CD4-positive, alpha-beta T cell (primary cell): Measurements from ENCODE around the gene HLF. TPM values are rescaled to one million over a fixed set of nuclear protein-coding genes. Genes with fewer than 3 reads are reported as not detected.
"Not testable (repeated sequence)": the region's sequence is repeated elsewhere in the genome, so short reads cannot be mapped to it uniquely, and the experiment has no call there.

Experiments used
- ATAC-seq: fragments of 200-7000 bp; cut with Tn5 transposase; one replicate; pipeline ENCODE4 v1.10.0; 2022; ENCODE audit warnings: mild to moderate bottlenecking; ENCODE audit not compliant: poor library complexity
- CTCF ChIA-PET: fragments of 350-600 bp; sonication (Branson Sonifier 250); formaldehyde crosslinking; loops from one replicate; lab custom pipeline; 2021; ENCODE audit warnings: antibody characterized with exemption, inconsistent platforms; lab: Charles Lee
- POLR2A ChIA-PET: fragments of 350-600 bp; sonication (Branson Sonifier 250); formaldehyde crosslinking; loops from one replicate; lab custom pipeline; 2021; ENCODE audit warnings: antibody characterized with exemption, inconsistent platforms; lab: Charles Lee
- DNase-seq, 14 experiments: peaks; one replicate each; pipeline ENCODE4 v3.0.0-alpha.2; 2013 to 2020; ENCODE audit warnings: mixed read lengths in 2 of 14
- H3K27ac ChIP-seq, 2 donors: one replicate each; pipeline versions ENCODE4 v1.5.1 to v1.7.0; 2013; ENCODE audit warnings: low read length in 2 of 2, low read depth in 1 of 2, mild to moderate bottlenecking in 1 of 2
- H3K27me3 ChIP-seq, 2 experiments: 1 replicate in 1 of 2; 2 replicates in 1 of 2; pipeline versions ENCODE4 v1.6.1 to v1.7.0; 2013; ENCODE audit warnings: low read length in 2 of 2, control low read depth in 1 of 2, mild to moderate bottlenecking in 1 of 2, moderate library complexity in 1 of 2; ENCODE audit not compliant: insufficient read depth in 2 of 2, control insufficient read depth in 1 of 2
- H3K36me3 ChIP-seq: one replicate; pipeline ENCODE4 v1.6.1; 2013; ENCODE audit warnings: low read length, control low read depth; ENCODE audit not compliant: insufficient read depth
- H3K4me1 ChIP-seq: one replicate; pipeline ENCODE4 v1.6.1; 2013; ENCODE audit warnings: low read length, control low read depth; ENCODE audit not compliant: insufficient read depth
- H3K4me3 ChIP-seq: one replicate; pipeline ENCODE4 v1.5.1; 2013; ENCODE audit warnings: mild to moderate bottlenecking, low read length, moderate library complexity
- H3K9me3 ChIP-seq, 2 experiments: 1 replicate in 1 of 2; 2 replicates in 1 of 2; pipeline versions ENCODE4 v1.6.1 to v1.7.0; 2013; ENCODE audit warnings: low read length in 2 of 2, mild to moderate bottlenecking in 2 of 2, control low read depth in 1 of 2, moderate library complexity in 1 of 2; ENCODE audit not compliant: control insufficient read depth in 1 of 2, insufficient read depth in 1 of 2
- H3K27ac Mint-ChIP-seq: one replicate; pipeline ENCODE4 v1.8.0; 2020; ENCODE audit warnings: mixed read lengths
- H3K27me3 Mint-ChIP-seq: one replicate; pipeline ENCODE4 v1.8.0; 2021; ENCODE audit warnings: mixed read lengths
- H3K36me3 Mint-ChIP-seq: one replicate; pipeline ENCODE4 v1.8.0; 2021; ENCODE audit warnings: low read depth, mixed read lengths
- H3K4me1 Mint-ChIP-seq: one replicate; pipeline ENCODE4 v1.8.0; 2021; ENCODE audit warnings: low read depth, mixed read lengths
- H3K4me3 Mint-ChIP-seq: one replicate; pipeline ENCODE4 v1.8.0; 2020; ENCODE audit warnings: mild to moderate bottlenecking, mixed read lengths
- H3K9me3 Mint-ChIP-seq: one replicate; pipeline ENCODE4 v1.8.0; 2020; ENCODE audit warnings: mixed read lengths
- CTCF ChIP-seq: fragments of 200-600 bp; IDR thresholded peaks from one replicate; pipeline ENCODE4 v1.8.0; 2022; ENCODE audit warnings: antibody characterized with exemption, mild to moderate bottlenecking
- intact Hi-C, 2 experiments: fragments of 100-400 bp; cut with DNase I in 1 of 2; cut with micrococcal nuclease in 1 of 2; formaldehyde crosslinking; loops; one replicate each; pipeline versions ENCODE4 v1.15.1 to v1.9.0; 2023 to 2025; cut with DNase I, micrococcal nuclease
- total RNA-seq, 174 experiments: library from RNA in 2 of 174; stranded (reverse) in 2 of 174; gene quantifications; one replicate each; pipeline ENCODE4 v1.2.3 and lab custom pipeline; 2021 to 2026

HLF gene
- total RNA-seq, 2 experiments from 2014 or later = 4.3 to 4.9 TPM

GRCh38 chr17:55325406-55325805, 60.6 kb downstream of the HLF start:
- H3K27me3 ChIP-seq = no peaks in the 10 kb centered on the region
- Mint-ChIP-seq H3K4me1 (no peaks in the 10 kb centered on the region), H3K9me3 (no peaks in the 10 kb centered on the region), H3K4me3 (no peak overlapping the region), H3K36me3 (no peaks in the 10 kb centered on the region), H3K27ac (no peak overlapping the region), H3K27me3 (no peaks in the 10 kb centered on the region)
- DNase-seq = no peak
- no peak for TF ChIP-seq CTCF
- H3K4me1 ChIP-seq = no peaks in the 10 kb centered on the region
- ChIA-PET CTCF (interaction anchor here (0.6 to 1.1 kb wide), 2 partner anchors 23 to 497 kb away, joined by 3 read pairs; no protein-coding TSS in a partner anchor), POLR2A (no interaction called here)
- H3K4me3 ChIP-seq = no peak overlapping the region
- H3K27ac ChIP-seq = no peak overlapping the region
- H3K36me3 ChIP-seq = no peaks in the 10 kb centered on the region
- ATAC-seq = no peak
- H3K9me3 ChIP-seq = no peaks in the 10 kb centered on the region
- intact Hi-C loops = no loop called here

- Histone ChIP-seq H3K4me1 (no peaks in the 10 kb centered on the region), H3K4me3 (no peak overlapping the region), H3K36me3 (no peaks in the 10 kb centered on the region), H3K9me3 (no peaks in the 10 kb centered on the region), H3K27me3 (no peaks in the 10 kb centered on the region), H3K27ac (no peak overlapping the region)
- no peaks in the 10 kb centered on the region for H3K27me3 Mint-ChIP-seq
- TF ChIP-seq CTCF = no peak
- no peaks in the 10 kb centered on the region for H3K4me1 Mint-ChIP-seq
- no peaks in the 10 kb centered on the region for H3K36me3 Mint-ChIP-seq
- ATAC-seq (no peak), DNase-seq (no peak)
- CTCF ChIA-PET = interaction anchor here (1.1 kb wide), 1 partner anchor 22 kb away, joined by 3 read pairs; no protein-coding TSS in a partner anchor
- intact Hi-C loops = no loop called here
- POLR2A ChIA-PET = no interaction called here
- no peak overlapping the region for H3K4me3 Mint-ChIP-seq
- H3K27ac Mint-ChIP-seq = no peak overlapping the region
- no peaks in the 10 kb centered on the region for H3K9me3 Mint-ChIP-seq
Measured at GRCh38 chr17:55326030-55326429, 61.3 kb downstream of the HLF start.

- Mint-ChIP-seq H3K27me3 (no peaks in the 10 kb centered on the region), H3K36me3 (no peaks in the 10 kb centered on the region), H3K9me3 (no peaks in the 10 kb centered on the region), H3K4me3 (no peak overlapping the region), H3K4me1 (no peaks in the 10 kb centered on the region), H3K27ac (no peak overlapping the region)
- Histone ChIP-seq H3K27me3 (no peaks in the 10 kb centered on the region), H3K4me3 (no peak overlapping the region), H3K36me3 (no peaks in the 10 kb centered on the region), H3K9me3 (no peaks in the 10 kb centered on the region), H3K27ac (no peak overlapping the region), H3K4me1 (no peaks in the 10 kb centered on the region)
- intact Hi-C loops = no loop called here
- ATAC-seq (no peak), DNase-seq (no peak)
- no peak for TF ChIP-seq CTCF
- ChIA-PET POLR2A (no interaction called here), CTCF (no interaction called here)
Measured at GRCh38 chr17:55327225-55328088, 62.7 kb downstream of the HLF start.

GRCh38 chr17:55328514-55328913, 63.8 kb downstream of the HLF start:
- DNase-seq, H3K36me3 ChIP-seq, CTCF ChIA-PET, H3K4me1 Mint-ChIP-seq, H3K4me3 ChIP-seq, H3K27ac ChIP-seq, H3K9me3 Mint-ChIP-seq, H3K27ac Mint-ChIP-seq, ATAC-seq, H3K4me3 Mint-ChIP-seq, H3K4me1 ChIP-seq, H3K27me3 Mint-ChIP-seq, H3K27me3 ChIP-seq, intact Hi-C loops, POLR2A ChIA-PET, H3K9me3 ChIP-seq, H3K36me3 Mint-ChIP-seq: not testable (repeated sequence)
